Adrenal gland (tissue), 12 donors: Measurements from ENCODE around the gene GALNT8. TPM values are rescaled to one million over a fixed set of nuclear protein-coding genes. Genes with fewer than 3 reads are reported as not detected.
"Not testable (repeated sequence)": the region's sequence is repeated elsewhere in the genome, so short reads cannot be mapped to it uniquely, and the experiment has no call there.

Experiments
- DNase-seq, 7 donors: peaks; one replicate each; pipeline ENCODE4 v3.0.0-alpha.2; 2019 to 2020
- H3K27ac ChIP-seq, 5 donors: fragments of 200-600 bp; sonication (generic) in 4 of 5; 1 replicate in 3 of 5; 2 replicates in 2 of 5; pipeline versions ENCODE4 v1.5.1 to v1.8.0; 2016 to 2020; ENCODE audit warnings: mild to moderate bottlenecking in 1 of 5
- H3K27me3 ChIP-seq: fragments of 200-600 bp; 2 replicates; pipeline ENCODE4 v1.8.0; 2021
- H3K36me3 ChIP-seq, 2 donors: fragments of 200-600 bp; replicated peaks in 1 of 2; 1 replicate in 1 of 2; 2 replicates in 1 of 2; pipeline versions ENCODE4 v1.5.1 to v1.8.0; 2018 to 2022
- H3K4me1 ChIP-seq, 2 donors: fragments of 200-600 bp; replicated peaks in 1 of 2; 1 replicate in 1 of 2; 2 replicates in 1 of 2; pipeline versions ENCODE4 v1.5.1 to v1.8.0; 2018 to 2021
- H3K4me3 ChIP-seq, 4 donors: fragments of 200-600 bp; sonication (generic) in 3 of 4; one replicate each; pipeline ENCODE4 v1.5.1; 2016 to 2018
- H3K9me3 ChIP-seq, 3 donors: fragments of 200-600 bp; sonication (generic) in 1 of 3; replicated peaks in 1 of 3; 1 replicate in 2 of 3; 2 replicates in 1 of 3; pipeline versions ENCODE4 v1.5.1 to v1.8.0; 2016 to 2021
- POLR2A ChIP-seq, 2 donors: fragments of 450-650 bp; IDR thresholded peaks; one replicate each; pipeline ENCODE4 v1.6.1; 2017; ENCODE audit warnings: antibody characterized with exemption in 2 of 2, mild to moderate bottlenecking in 2 of 2, moderate library complexity in 1 of 2
- WGBS, 4 donors: extraction: QIAGEN DNeasy Blood & Tissue Kit in 2 of 4; methylation state at CpG; one replicate each; pipeline versions ENCODE4 v1.1.5 to v1.1.7; 2013 to 2017; 5-methylcytosine and 5-hydroxymethylcytosine counted together
- intact Hi-C, 2 donors: fragments of 100-400 bp; cut with DNase I; formaldehyde crosslinking; loops; one replicate each; pipeline versions ENCODE4 v1.14.1 to v1.15.0; 2022 to 2023
- polyA plus RNA-seq, 3 donors: library from polyadenylated mRNA; stranded (reverse); fragments of 200-250 nt in 2 of 3; fragments of 350-450 nt in 1 of 3; fragmentation: Illumina TruSeq in 1 of 3; extraction: RNeasy Lipid Tissue Mini Kit (QIAGEN cat#74804) in 1 of 3; gene quantifications; one replicate each; pipeline ENCODE4 v1.2.3, GENCODE V29; 2013 to 2014
- total RNA-seq, 9 donors: library from RNA; depleted of rRNA in 4 of 9; stranded (reverse); fragments of >200 nt in 4 of 9; fragments of 120-200 nt in 1 of 9; fragmentation: NEBNext Ultra II Directional in 1 of 9; extraction: Animal tissue kit (Norgen Biotek cat#: 25700) in 1 of 9; gene quantifications; one replicate each; pipeline versions ENCODE4 v1.1.0 to v1.2.4, GENCODE V29; 2013 to 2023
- TF ChIP-seq, protein P1 (sequence below), 6 experiments: fragments of 450-650 bp in 4 of 6; fragments of 200-600 bp in 2 of 6; sonication (generic) in 1 of 6; IDR thresholded peaks; 1 replicate in 5 of 6; 2 replicates in 1 of 6; pipeline versions ENCODE4 v1.5.1 to v1.8.0; 2016 to 2021; ENCODE audit warnings: antibody characterized with exemption in 6 of 6, mild to moderate bottlenecking in 2 of 6, moderate library complexity in 1 of 6
- donor health status: healthy with polysubstance abuse.
- donor health status: Bipolar disorder and iron deficiency.
- donor health status: DM: yes; HTN: yes; CAD: no.
- donor health status: DM: no; HTN: no; CAD: no.
- donor health status: DM: no; HTN: no; CAD: no.
- donor health status: DM: yes; HTN: yes; CAD: no.

GALNT8 gene
- total and polyA plus RNA-seq, 12 donors: 0.04 to 4.9 (median 1.6) TPM; not detected in 2

DNA sequence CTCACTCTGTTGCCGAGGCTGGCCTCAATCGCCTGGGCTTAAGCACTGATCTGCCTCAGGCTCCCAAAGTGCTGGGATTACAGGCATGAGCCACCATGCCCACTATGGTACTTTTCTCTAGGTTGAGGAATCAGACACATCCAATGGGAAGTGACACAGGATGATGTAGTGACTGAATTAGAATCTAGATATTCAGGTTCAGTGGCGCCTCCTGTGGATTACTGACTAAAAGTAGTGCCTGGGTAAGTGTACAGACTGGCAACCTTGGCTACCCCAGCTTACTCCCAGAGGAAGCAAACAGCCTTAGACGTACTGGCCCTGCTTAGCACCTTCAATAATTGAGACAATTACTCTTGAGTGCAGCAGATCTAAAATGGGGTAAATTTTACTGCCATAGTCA, 22.8 kb downstream of the GALNT8 start:
- H3K27ac ChIP-seq: no peak overlapping the region
- no peaks in the 10 kb centered on the region for H3K36me3 ChIP-seq
- intact Hi-C loops: no loop called here
- H3K9me3 ChIP-seq: no peaks in the 10 kb centered on the region
- WGBS, 4 donors: 78 to 87% (median 83%) methylated on average over 4 of the region's 4 CpGs
- H3K4me1 ChIP-seq: no peaks in the 10 kb centered on the region
- no peak for DNase-seq
- no peaks in the 10 kb centered on the region for H3K27me3 ChIP-seq
- no peak overlapping the region for H3K4me3 ChIP-seq
- TF ChIP-seq POLR2A (IDR thresholded peaks at IDR 0.05): no peak
- TF ChIP-seq, protein P1, sequence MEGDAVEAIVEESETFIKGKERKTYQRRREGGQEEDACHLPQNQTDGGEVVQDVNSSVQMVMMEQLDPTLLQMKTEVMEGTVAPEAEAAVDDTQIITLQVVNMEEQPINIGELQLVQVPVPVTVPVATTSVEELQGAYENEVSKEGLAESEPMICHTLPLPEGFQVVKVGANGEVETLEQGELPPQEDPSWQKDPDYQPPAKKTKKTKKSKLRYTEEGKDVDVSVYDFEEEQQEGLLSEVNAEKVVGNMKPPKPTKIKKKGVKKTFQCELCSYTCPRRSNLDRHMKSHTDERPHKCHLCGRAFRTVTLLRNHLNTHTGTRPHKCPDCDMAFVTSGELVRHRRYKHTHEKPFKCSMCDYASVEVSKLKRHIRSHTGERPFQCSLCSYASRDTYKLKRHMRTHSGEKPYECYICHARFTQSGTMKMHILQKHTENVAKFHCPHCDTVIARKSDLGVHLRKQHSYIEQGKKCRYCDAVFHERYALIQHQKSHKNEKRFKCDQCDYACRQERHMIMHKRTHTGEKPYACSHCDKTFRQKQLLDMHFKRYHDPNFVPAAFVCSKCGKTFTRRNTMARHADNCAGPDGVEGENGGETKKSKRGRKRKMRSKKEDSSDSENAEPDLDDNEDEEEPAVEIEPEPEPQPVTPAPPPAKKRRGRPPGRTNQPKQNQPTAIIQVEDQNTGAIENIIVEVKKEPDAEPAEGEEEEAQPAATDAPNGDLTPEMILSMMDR (IDR thresholded peaks at IDR 0.05): no peak

DNA sequence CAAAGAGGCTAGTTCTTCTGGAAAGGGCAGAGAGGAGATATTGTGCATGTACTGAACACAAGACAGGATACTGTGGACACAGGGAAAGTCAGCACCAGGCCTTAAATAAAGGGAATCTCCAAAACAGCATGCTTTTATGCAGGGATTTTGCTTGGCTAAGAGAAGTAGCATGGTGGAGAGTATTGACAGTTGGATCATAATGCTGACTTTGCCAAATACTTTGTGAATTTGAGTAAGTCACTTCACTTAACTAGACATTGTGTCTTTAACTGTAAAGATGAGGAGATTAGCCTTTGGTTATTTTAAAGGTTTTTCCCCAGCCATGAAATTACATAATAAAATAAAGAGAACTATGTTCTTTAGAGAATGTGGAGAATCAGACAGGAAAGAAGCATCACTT, 24.5 kb downstream of the GALNT8 start:
- Histone ChIP-seq H3K27me3 (no peaks in the 10 kb centered on the region), H3K4me1 (no peaks in the 10 kb centered on the region), H3K36me3 (no peaks in the 10 kb centered on the region), H3K4me3 (no peak overlapping the region), H3K27ac (no peak overlapping the region), H3K9me3 (no peaks in the 10 kb centered on the region)
- intact Hi-C loops: no loop called here
- TF ChIP-seq POLR2A (IDR thresholded peaks at IDR 0.05): no peak
- TF ChIP-seq, protein P1 (IDR thresholded peaks at IDR 0.05): no peak
- DNase-seq: no peak

DNA sequence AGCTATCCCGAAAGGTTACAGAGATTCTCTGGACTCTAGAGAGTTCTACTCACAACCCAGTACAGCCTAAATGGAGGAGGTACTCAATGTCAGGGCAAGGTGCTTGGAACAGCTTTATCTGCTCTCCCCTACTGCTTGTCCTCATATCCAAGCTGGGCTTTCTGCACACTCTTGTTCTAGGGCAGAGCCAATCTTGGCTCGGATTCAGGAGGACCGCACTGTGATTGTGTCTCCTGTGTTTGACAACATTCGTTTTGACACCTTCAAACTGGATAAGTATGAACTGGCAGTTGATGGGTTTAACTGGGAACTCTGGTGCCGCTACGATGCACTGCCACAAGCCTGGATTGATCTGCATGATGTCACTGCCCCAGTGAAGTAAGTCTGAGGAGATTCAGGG, 25.0 kb downstream of the GALNT8 start:
- no peaks in the 10 kb centered on the region for H3K4me1 ChIP-seq
- H3K36me3 ChIP-seq: no peaks in the 10 kb centered on the region
- H3K27ac ChIP-seq: no peak overlapping the region
- no peak overlapping the region for H3K4me3 ChIP-seq
- H3K27me3 ChIP-seq: no peaks in the 10 kb centered on the region
- H3K9me3 ChIP-seq: no peaks in the 10 kb centered on the region
- WGBS, 4 donors: 81 to 92% (median 87%) methylated on average over 6 of the region's 6 CpGs
- intact Hi-C loops: no loop called here
- TF ChIP-seq, protein P1 (IDR thresholded peaks at IDR 0.05): no peak
- no peak for TF ChIP-seq POLR2A (IDR thresholded peaks at IDR 0.05)
- no peak for DNase-seq

DNA sequence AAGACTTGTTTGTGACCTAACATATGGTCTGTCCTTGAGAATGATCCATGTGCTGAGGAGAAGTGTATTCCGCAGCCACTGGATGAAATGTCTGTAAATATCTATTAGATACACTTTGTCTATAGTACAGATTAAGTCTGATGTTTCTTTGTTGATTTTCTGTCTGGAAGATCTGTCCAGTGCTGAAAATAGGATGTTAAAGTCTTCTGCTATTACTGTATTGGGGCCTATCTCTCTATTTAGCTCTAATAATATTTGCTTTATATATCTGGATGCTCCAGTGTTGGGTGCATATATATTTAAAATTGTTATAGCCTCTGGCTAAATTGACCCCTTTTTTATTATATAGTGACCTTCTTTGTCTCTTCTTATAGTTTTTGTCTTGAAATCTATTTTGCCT, 31.5 kb downstream of the GALNT8 start:
- H3K27me3 ChIP-seq, intact Hi-C loops, DNase-seq, H3K27ac ChIP-seq, H3K9me3 ChIP-seq, H3K36me3 ChIP-seq, H3K4me1 ChIP-seq, H3K4me3 ChIP-seq: not testable (repeated sequence)
- 79 to 91% (median 86%) methylated on average over 1 of the region's 1 CpG for WGBS, 4 donors

DNA sequence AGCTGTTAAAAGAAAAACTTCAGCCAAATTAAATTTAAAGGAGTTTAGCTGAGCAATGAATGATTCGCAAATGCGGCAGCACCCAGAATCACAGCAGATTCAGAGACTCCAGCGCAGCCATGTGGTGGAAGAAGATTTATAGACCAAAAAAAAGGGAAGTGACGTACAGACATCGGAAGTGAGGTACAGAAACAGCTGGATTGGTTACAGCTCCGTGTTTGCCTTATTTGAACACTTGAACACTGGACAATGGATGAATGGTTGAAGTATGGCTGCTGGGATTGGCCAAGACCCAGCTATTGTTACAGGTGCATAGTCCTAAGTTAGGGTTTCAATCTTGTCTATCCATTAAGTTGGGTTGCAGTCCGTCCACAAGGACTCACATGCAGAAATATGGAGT, 42.6 kb downstream of the GALNT8 start:
- no peaks in the 10 kb centered on the region for H3K4me1 ChIP-seq
- no peaks in the 10 kb centered on the region for H3K36me3 ChIP-seq
- TF ChIP-seq, protein P1 (IDR thresholded peaks at IDR 0.05): no peak
- TF ChIP-seq POLR2A (IDR thresholded peaks at IDR 0.05): no peak
- no peak overlapping the region for H3K4me3 ChIP-seq
- no peak for DNase-seq
- no peaks in the 10 kb centered on the region for H3K27me3 ChIP-seq
- WGBS, 4 donors: 77 to 85% (median 82%) methylated on average over 7 of the region's 7 CpGs
- intact Hi-C loops: no loop called here
- H3K27ac ChIP-seq: no peak overlapping the region
- H3K9me3 ChIP-seq: no peaks in the 10 kb centered on the region
